MM.1S (cell line): ENCODE results near the gene ROR2.
A peak's percentile ranks its signal among the peaks of the same experiment; 100 is the strongest.

ENCODE experiments used
- DNase-seq: peaks from one replicate; pipeline ENCODE4 v3.0.0-alpha.2; 2015
- H2AFZ ChIP-seq: fragments of 300-600 bp; sonication (generic); 2 replicates; pipeline ENCODE4 v1.6.0; 2016; ENCODE audit warnings: antibody characterized with exemption, low read length
- H3F3A ChIP-seq: fragments of 300-600 bp; sonication (generic); 2 replicates; pipeline ENCODE4 v1.6.1; 2016; ENCODE audit warnings: mild to moderate bottlenecking, antibody characterized with exemption, low read length, moderate library complexity, mixed read lengths; ENCODE audit not compliant: insufficient read depth
- H3K27ac ChIP-seq: fragments of 300-600 bp; sonication (generic); 2 replicates; pipeline ENCODE4 v1.5.1; 2016; ENCODE audit warnings: mild to moderate bottlenecking, low read length
- H3K27me3 ChIP-seq: fragments of 300-600 bp; sonication (generic); replicated peaks from 2 replicates; pipeline ENCODE4 v1.6.0; 2016; ENCODE audit warnings: low read length; ENCODE audit not compliant: insufficient read depth
- H3K36me3 ChIP-seq: fragments of 300-600 bp; sonication (generic); replicated peaks from 2 replicates; pipeline ENCODE4 v1.6.1; 2016; ENCODE audit warnings: mild to moderate bottlenecking, low read length, mixed read lengths; ENCODE audit not compliant: insufficient read depth
- H3K4me1 ChIP-seq: fragments of 300-600 bp; sonication (generic); 2 replicates; pipeline ENCODE4 v1.6.1; 2016; ENCODE audit warnings: low read length, mixed read lengths
- H3K4me2 ChIP-seq: fragments of 300-600 bp; sonication (generic); 2 replicates; pipeline ENCODE4 v1.6.0; 2016; ENCODE audit warnings: low read depth, low read length
- H3K4me3 ChIP-seq: fragments of 300-600 bp; sonication (generic); 2 replicates; pipeline ENCODE4 v1.5.1; 2016; ENCODE audit warnings: low read length, mixed read lengths
- H3K79me2 ChIP-seq: fragments of 300-600 bp; sonication (generic); 2 replicates; pipeline ENCODE4 v1.6.1; 2016; ENCODE audit warnings: mixed run types, low read length, mixed read lengths
- H3K9ac ChIP-seq: fragments of 300-600 bp; sonication (generic); 2 replicates; pipeline ENCODE4 v1.6.1; 2016; ENCODE audit warnings: low read length, mixed read lengths
- H3K9me2 ChIP-seq: fragments of 300-600 bp; sonication (generic); replicated peaks from 2 replicates; pipeline ENCODE4 v1.6.1; 2016; ENCODE audit warnings: mild to moderate bottlenecking, low read length, mixed read lengths; ENCODE audit not compliant: insufficient read depth
- H3K9me3 ChIP-seq: fragments of 300-600 bp; sonication (generic); replicated peaks from 2 replicates; pipeline ENCODE4 v1.6.1; 2016; ENCODE audit warnings: mild to moderate bottlenecking, low read length, mixed read lengths; ENCODE audit not compliant: insufficient read depth
- H4K20me1 ChIP-seq: fragments of 300-600 bp; sonication (generic); 2 replicates; pipeline ENCODE4 v1.6.1; 2016; ENCODE audit warnings: mild to moderate bottlenecking, low read length, moderate library complexity, mixed read lengths; ENCODE audit not compliant: insufficient read depth
- EZH2 ChIP-seq: fragments of 300-600 bp; sonication (generic); optimal IDR thresholded peaks from 2 replicates; pipeline ENCODE3; 2017; ENCODE audit warnings: low read depth, mild to moderate bottlenecking, antibody characterized with exemption, low read length, mixed read lengths
- EZH2phosphoT487 ChIP-seq: fragments of 300-600 bp; sonication (generic); IDR thresholded peaks from 2 replicates; pipeline ENCODE4 v1.6.1; 2018; ENCODE audit warnings: antibody characterized with exemption, low read length
- TF ChIP-seq, protein P1 (sequence below): fragments of 300-600 bp; sonication (generic); IDR thresholded peaks from 2 replicates; pipeline ENCODE4 v1.5.1; 2016; ENCODE audit warnings: antibody characterized with exemption, low read length, mixed read lengths

Gene ROR2

DNA sequence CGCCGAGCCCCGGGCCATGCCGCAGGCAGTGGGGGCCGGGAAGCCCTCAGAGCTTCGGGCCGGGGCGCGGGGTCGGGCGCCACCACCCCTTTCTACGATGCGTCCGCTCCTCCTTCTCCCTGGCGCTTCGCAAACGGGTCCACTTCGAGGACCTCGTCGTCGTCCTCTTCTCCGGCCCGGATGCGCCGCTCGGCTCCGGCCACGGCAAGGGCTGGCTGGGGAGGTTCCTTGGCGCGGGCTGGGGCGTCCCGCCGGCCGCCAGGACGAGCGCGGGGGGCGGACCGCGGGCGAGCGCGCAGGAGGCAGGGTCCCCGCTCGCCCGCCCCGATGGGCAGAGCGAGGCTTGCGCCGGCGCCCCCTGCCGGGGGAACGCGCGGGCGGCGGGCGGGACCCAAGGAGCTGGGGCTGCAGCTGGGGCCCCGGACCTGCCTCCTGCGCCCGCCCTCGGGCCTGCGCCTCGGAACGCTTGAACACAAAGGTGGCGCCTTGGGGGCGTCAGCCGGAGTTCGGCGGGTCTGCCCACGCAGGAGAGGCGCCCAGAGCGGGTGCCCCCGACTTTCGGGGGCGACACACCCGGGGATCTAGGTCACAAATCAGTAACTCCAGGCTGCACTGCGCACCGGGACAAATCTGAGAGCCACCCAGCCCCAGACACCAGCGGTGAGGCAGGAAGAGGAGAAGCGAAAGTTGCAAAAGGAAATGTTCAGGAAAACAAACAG is at the start of gene ROR2:
Gene ROR2, minus strand, starts transcription at position 283 of the 719 bp plus-strand sequence.
- Histone ChIP-seq H3K27ac (no peak within 1 kb of the TSS), H3K4me1 (0 out of 2 replicates have a peak, but pooled peaks cover 2% of the 10 kb centered on the region), H3K79me2 (peaks cover 45% of the 10 kb centered on the region), H3F3A (no peaks in the 10 kb centered on the region), H3K9me3 (no peaks in the 10 kb centered on the region), H3K27me3 (no peaks in the 10 kb centered on the region), H3K36me3 (no peaks in the 10 kb centered on the region), H3K9ac (peak within 1 kb of the TSS; percentile 59; the same call in 1 of the 2 replicates), H4K20me1 (no peaks in the 10 kb centered on the region), H3K4me3 (peak within 1 kb of the TSS; percentile 78), H3K9me2 (no peaks in the 10 kb centered on the region), H3K4me2 (peak within 1 kb of the TSS; percentile 96), H2AFZ (peak within 1 kb of the TSS; percentile 87)
- TF ChIP-seq, protein P1, sequence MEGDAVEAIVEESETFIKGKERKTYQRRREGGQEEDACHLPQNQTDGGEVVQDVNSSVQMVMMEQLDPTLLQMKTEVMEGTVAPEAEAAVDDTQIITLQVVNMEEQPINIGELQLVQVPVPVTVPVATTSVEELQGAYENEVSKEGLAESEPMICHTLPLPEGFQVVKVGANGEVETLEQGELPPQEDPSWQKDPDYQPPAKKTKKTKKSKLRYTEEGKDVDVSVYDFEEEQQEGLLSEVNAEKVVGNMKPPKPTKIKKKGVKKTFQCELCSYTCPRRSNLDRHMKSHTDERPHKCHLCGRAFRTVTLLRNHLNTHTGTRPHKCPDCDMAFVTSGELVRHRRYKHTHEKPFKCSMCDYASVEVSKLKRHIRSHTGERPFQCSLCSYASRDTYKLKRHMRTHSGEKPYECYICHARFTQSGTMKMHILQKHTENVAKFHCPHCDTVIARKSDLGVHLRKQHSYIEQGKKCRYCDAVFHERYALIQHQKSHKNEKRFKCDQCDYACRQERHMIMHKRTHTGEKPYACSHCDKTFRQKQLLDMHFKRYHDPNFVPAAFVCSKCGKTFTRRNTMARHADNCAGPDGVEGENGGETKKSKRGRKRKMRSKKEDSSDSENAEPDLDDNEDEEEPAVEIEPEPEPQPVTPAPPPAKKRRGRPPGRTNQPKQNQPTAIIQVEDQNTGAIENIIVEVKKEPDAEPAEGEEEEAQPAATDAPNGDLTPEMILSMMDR = peak; percentile 44
- no peak for TF ChIP-seq EZH2
- DNase-seq = peak; percentile 87

DNA sequence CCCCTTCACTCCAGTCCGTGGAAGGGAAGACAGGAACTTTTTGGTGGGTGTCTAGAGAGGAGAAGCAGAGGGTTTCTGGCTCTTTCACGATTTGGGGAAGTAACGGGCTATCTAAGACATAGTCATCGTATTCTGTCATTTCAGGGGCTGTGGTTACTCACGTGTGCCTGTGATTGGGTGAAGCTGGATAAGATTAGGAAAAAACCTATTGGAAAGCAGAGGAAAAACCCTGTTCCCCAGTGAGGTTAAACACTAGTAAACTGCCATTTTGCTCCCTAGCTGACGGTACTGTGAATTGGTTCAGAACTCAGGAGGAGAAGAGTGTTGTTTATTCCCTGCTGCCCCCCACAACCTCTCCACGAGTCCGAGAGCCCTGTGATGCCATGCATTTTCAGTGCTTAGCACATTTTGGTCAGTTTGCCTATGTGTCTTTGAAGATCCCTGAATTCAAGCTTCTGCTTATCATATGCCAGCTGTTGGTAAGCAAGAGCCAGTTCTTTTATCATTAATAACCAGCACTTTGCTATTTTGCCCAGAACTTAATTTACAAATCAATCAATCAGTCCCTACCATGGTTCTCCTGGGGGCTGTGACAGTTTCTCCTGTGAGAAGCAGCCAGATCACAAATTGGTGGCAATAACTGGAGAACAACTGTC is 45.1 kb upstream of the ROR2 start:
- no peak overlapping the region for H3K4me3 ChIP-seq
- H3K4me2 ChIP-seq = no peak overlapping the region

DNA sequence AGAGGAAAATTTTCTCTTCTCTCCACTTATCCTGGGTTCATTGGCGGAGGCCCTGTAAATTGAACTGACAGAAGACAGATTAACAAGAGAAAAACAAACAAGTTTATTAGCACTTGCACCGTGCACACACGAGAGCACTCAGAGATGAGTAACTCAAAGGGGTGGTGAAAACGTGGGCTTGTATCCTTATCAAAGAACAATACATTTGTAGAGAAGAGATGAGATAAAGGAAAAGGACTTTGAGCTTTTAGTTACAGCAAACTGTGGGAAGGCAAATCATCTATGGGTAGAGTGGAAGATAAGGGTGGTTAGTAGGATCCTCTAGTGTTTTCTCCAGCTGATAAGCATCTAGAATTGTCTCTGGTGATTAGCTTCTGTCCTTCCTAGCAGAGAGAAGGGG is 44.4 kb upstream of the ROR2 start:
- no peaks in the 10 kb centered on the region for H3K79me2 ChIP-seq
- H3K36me3 ChIP-seq = no peaks in the 10 kb centered on the region
- H3K9me2 ChIP-seq = no peaks in the 10 kb centered on the region
- no peaks in the 10 kb centered on the region for H4K20me1 ChIP-seq
- H3K9me3 ChIP-seq = no peaks in the 10 kb centered on the region
- H3K27me3 ChIP-seq = no peaks in the 10 kb centered on the region
- H3K4me3 ChIP-seq = no peak overlapping the region
- H3K27ac ChIP-seq = no peak overlapping the region
- no peaks in the 10 kb centered on the region for H3K4me1 ChIP-seq
- no peak overlapping the region for H3K9ac ChIP-seq
- no peak overlapping the region for H2AFZ ChIP-seq
- no peak for DNase-seq
- no peak overlapping the region for H3K4me2 ChIP-seq
- H3F3A ChIP-seq = no peaks in the 10 kb centered on the region
- TF ChIP-seq, protein P1 = no peak
- no peak for TF ChIP-seq EZH2
- no peak for TF ChIP-seq EZH2phosphoT487

More for the DNA sequence above, 45.1 kb upstream of the ROR2 start:
- H3K9ac ChIP-seq = no peak overlapping the region
- H3K9me3 ChIP-seq = no peaks in the 10 kb centered on the region
- no peak overlapping the region for H2AFZ ChIP-seq
- no peaks in the 10 kb centered on the region for H3K4me1 ChIP-seq
- no peaks in the 10 kb centered on the region for H3K9me2 ChIP-seq
- no peaks in the 10 kb centered on the region for H3K27me3 ChIP-seq
- H3K79me2 ChIP-seq = no peaks in the 10 kb centered on the region
- H3K27ac ChIP-seq = no peak overlapping the region
- no peaks in the 10 kb centered on the region for H4K20me1 ChIP-seq
- DNase-seq = no peak
- no peaks in the 10 kb centered on the region for H3K36me3 ChIP-seq
- no peak for TF ChIP-seq EZH2phosphoT487
- TF ChIP-seq EZH2 = no peak
- TF ChIP-seq, protein P1 = no peak
- H3F3A ChIP-seq = no peaks in the 10 kb centered on the region
